ENCODE measurements around the gene SIGLEC6. TPM values are rescaled to one million over a fixed set of nuclear protein-coding genes. Genes with fewer than 3 reads are reported as not detected.

Gene SIGLEC6
- polyA plus RNA-seq, 2 of the 4 experiments (the other 2 are of a cell fraction): not detected

DNA sequence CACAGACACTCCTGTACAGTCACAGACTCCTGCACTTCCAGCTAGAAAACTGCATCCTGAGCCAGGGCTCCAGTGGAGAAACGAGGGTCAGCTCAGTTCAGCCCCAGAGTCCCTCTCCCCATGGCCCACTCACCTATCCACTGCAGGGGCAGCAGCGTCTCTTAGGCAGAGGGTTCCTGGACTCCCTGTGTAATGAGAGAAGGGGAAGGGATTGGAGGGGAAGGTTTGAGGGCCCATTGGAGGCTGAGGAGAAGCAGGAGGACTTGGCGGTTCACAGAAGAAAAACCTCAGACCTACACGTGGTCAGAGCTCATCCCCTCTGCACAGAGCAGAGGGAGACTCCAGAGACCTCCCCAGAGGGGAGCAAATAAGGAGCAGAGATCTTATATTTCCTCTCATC is 62.3 kb downstream of the SIGLEC6 start:
- CTCF ChIA-PET: interaction anchor here (1.2 to 1.4 kb wide), 4 partner anchors 8 to 190 kb away, joined by 3 to 4 read pairs (median 4); no protein-coding TSS in a partner anchor

DNA sequence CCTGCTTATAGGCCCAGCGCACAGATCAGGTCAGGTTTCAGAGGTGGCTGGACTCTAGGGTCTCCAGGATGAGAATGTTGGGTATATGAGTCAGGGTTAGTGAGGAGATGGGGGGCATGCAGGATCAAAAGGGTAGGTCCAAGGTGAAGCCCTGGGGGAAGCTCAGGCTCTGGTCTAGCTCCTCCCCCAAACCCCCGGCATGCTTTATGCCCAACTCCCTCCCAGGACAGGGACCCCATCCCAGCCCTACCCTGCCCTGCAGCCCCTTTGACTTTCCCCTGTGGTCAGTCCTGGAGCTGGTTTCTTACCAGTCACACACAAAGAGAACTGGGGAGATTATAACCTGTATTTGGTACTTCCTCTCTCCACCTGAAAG is 62.9 kb downstream of the SIGLEC6 start:
- no peak overlapping the region for H3K4me2 ChIP-seq
- WGBS (ENCODE audit: missing lambda C conversion rate): 20% methylated on average over 2 of the region's 2 CpGs
- no peak overlapping the region for H3K4me3 ChIP-seq
- POLR2A ChIA-PET: no interaction called here
- ATAC-seq (no peak), DNase-seq (ENCODE audit: low read depth in 1 of 2, low spot score in 1 of 2) (no peak), FAIRE-seq (no peak)
- no peaks in the 10 kb centered on the region for H3K4me1 ChIP-seq
- H3K27ac ChIP-seq: no peak overlapping the region
- TF ChIP-seq RFX5 (IDR thresholded peaks at IDR 0.05) (no peak), FOXS1 (CRISPR knock-in tag; IDR thresholded peaks at IDR 0.05) (no peak), MYC (IDR thresholded peaks at IDR 0.05; ENCODE audit: borderline replicate concordance, low read length) (no peak)
- CTCF ChIA-PET: interaction anchor here (0.8 to 1.4 kb wide), 5 partner anchors 8 to 191 kb away, joined by 3 to 4 read pairs (median 3); no protein-coding TSS in a partner anchor
- H3K9me3 ChIP-seq: peaks cover 6% of the 10 kb centered on the region; the same call in 1 of the 3 replicates

More for the DNA sequence above, 62.3 kb downstream of the SIGLEC6 start:
- Histone ChIP-seq H3K4me1 (no peaks in the 10 kb centered on the region), H3K9me3 (peaks cover 10% of the 10 kb centered on the region; the same call in 1 of the 3 replicates), H3K4me3 (no peak overlapping the region), H3K27ac (no peak overlapping the region), H3K4me2 (no peak overlapping the region)
- POLR2A ChIA-PET: no interaction called here
- TF ChIP-seq CEBPB (IDR thresholded peaks at IDR 0.05): no peak
- no peak for TF ChIP-seq RCOR1 (IDR thresholded peaks at IDR 0.05; ENCODE audit: low read depth, low read length)
- TF ChIP-seq EHF (CRISPR knock-in tag; IDR thresholded peaks at IDR 0.05): no peak
- TF ChIP-seq BHLHE40 (IDR thresholded peaks at IDR 0.05; ENCODE audit: low read depth, low read length): no peak
- TF ChIP-seq POLR2A (IDR thresholded peaks at IDR 0.05; ENCODE audit: low read length): no peak
- TF ChIP-seq MYC (IDR thresholded peaks at IDR 0.05; ENCODE audit: borderline replicate concordance, low read length): no peak
- TF ChIP-seq, protein P1, sequence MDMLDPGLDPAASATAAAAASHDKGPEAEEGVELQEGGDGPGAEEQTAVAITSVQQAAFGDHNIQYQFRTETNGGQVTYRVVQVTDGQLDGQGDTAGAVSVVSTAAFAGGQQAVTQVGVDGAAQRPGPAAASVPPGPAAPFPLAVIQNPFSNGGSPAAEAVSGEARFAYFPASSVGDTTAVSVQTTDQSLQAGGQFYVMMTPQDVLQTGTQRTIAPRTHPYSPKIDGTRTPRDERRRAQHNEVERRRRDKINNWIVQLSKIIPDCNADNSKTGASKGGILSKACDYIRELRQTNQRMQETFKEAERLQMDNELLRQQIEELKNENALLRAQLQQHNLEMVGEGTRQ (IDR thresholded peaks at IDR 0.05): no peak
- TF ChIP-seq NR3C1 (IDR thresholded peaks at IDR 0.05): no peak
- TF ChIP-seq RFX5 (IDR thresholded peaks at IDR 0.05): no peak
- TF ChIP-seq, protein P2, sequence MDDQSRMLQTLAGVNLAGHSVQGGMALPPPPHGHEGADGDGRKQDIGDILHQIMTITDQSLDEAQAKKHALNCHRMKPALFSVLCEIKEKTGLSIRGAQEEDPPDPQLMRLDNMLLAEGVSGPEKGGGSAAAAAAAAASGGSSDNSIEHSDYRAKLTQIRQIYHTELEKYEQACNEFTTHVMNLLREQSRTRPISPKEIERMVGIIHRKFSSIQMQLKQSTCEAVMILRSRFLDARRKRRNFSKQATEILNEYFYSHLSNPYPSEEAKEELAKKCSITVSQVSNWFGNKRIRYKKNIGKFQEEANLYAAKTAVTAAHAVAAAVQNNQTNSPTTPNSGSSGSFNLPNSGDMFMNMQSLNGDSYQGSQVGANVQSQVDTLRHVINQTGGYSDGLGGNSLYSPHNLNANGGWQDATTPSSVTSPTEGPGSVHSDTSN (IDR thresholded peaks at IDR 0.05): no peak
- no peak for TF ChIP-seq KDM5A (IDR thresholded peaks at IDR 0.05)
- no peak for TF ChIP-seq RAD21 (conservative IDR thresholded peaks at IDR 0.05 in 1 of 2, IDR thresholded peaks at IDR 0.05 in 1 of 2)
- TF ChIP-seq FOSB (CRISPR knock-in tag; IDR thresholded peaks at IDR 0.05): no peak
- no peak for TF ChIP-seq JUN (IDR thresholded peaks at IDR 0.05)
- no peak for TF ChIP-seq RNF2 (IDR thresholded peaks at IDR 0.05; ENCODE audit: borderline replicate concordance, low read depth)
- ATAC-seq (no peak), FAIRE-seq (no peak), DNase-seq (ENCODE audit: low read depth in 1 of 2, low spot score in 1 of 2) (no peak)
- WGBS (ENCODE audit: missing lambda C conversion rate): 3% methylated on average over 4 of the region's 4 CpGs

DNA sequence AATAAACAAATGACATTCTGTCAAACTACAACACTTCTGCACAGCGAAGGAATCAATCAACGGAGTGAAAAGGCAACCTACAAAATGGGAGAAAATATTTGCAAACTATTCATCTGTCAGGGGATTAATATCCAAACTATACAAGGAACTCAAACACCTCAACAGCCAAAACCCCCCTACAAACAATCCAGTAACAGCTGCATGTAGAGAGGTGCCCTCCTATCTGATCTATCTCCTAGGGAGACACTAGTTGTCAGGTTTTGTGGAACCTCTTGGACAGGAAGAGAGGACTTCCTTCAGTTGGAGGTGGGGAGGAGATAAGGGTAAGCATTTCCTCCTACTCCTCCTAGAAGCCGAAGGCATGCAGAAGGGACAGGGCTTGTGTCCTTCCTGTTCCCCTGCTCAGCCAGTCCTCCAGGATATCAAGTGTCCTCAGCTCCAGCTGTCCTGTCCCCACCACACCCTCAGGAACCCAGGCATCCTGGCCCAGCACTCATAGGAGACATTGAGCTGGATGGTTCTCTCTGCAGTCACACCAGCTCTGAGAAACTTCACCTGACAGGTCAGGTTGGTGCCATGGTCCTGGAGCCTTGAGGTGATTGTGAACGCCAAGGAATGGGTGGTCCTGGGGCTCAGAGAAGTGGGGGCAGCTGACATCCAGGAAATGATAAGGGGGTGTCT is 63.5 kb downstream of the SIGLEC6 start:
- H3K27ac ChIP-seq: no peak overlapping the region
- ATAC-seq: no peak
- no peaks in the 10 kb centered on the region for H3K4me1 ChIP-seq
- DNase-seq (ENCODE audit: low read depth in 1 of 2, low spot score in 1 of 2): no peak
- POLR2A ChIA-PET: no interaction called here
- H3K9me3 ChIP-seq: 0 out of 3 replicates have a peak, but pooled peaks cover 4% of the 10 kb centered on the region
- FAIRE-seq: no peak
- WGBS (ENCODE audit: missing lambda C conversion rate): 2% methylated on average over 4 of the region's 4 CpGs
- no peak overlapping the region for H3K4me2 ChIP-seq
- no peak overlapping the region for H3K4me3 ChIP-seq
- CTCF ChIA-PET: interaction anchor here (0.8 to 1.4 kb wide), 4 partner anchors 28 to 191 kb away, joined by 3 to 4 read pairs (median 4); no protein-coding TSS in a partner anchor
- TF ChIP-seq EHF (CRISPR knock-in tag; IDR thresholded peaks at IDR 0.05) (no peak), JUNB (IDR thresholded peaks at IDR 0.05) (no peak), FOXS1 (CRISPR knock-in tag; IDR thresholded peaks at IDR 0.05) (no peak), HEYL (CRISPR knock-in tag; IDR thresholded peaks at IDR 0.05) (no peak), BHLHE40 (IDR thresholded peaks at IDR 0.05; ENCODE audit: low read depth, low read length) (no peak), CBX2 (IDR thresholded peaks at IDR 0.05; ENCODE audit: borderline replicate concordance, low read depth) (no peak), NPAS2 (CRISPR knock-in tag; IDR thresholded peaks at IDR 0.05; ENCODE audit: borderline replicate concordance) (no peak), SREBF2 (IDR thresholded peaks at IDR 0.05) (no peak), POLR2AphosphoS2 (conservative IDR thresholded peaks at IDR 0.05; ENCODE audit: low read length) (no peak), ZC3H11A (IDR thresholded peaks at IDR 0.05) (no peak)
- TF ChIP-seq, protein P3, sequence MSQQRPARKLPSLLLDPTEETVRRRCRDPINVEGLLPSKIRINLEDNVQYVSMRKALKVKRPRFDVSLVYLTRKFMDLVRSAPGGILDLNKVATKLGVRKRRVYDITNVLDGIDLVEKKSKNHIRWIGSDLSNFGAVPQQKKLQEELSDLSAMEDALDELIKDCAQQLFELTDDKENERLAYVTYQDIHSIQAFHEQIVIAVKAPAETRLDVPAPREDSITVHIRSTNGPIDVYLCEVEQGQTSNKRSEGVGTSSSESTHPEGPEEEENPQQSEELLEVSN (IDR thresholded peaks at IDR 0.05; ENCODE audit: borderline replicate concordance, low read depth): no peak
- TF ChIP-seq, protein P1 (IDR thresholded peaks at IDR 0.05): no peak
- TF ChIP-seq, protein P4, sequence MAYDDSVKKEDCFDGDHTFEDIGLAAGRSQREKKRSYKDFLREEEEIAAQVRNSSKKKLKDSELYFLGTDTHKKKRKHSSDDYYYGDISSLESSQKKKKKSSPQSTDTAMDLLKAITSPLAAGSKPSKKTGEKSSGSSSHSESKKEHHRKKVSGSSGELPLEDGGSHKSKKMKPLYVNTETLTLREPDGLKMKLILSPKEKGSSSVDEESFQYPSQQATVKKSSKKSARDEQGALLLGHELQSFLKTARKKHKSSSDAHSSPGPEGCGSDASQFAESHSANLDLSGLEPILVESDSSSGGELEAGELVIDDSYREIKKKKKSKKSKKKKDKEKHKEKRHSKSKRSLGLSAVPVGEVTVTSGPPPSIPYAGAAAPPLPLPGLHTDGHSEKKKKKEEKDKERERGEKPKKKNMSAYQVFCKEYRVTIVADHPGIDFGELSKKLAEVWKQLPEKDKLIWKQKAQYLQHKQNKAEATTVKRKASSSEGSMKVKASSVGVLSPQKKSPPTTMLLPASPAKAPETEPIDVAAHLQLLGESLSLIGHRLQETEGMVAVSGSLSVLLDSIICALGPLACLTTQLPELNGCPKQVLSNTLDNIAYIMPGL (CRISPR knock-in tag; IDR thresholded peaks at IDR 0.05; ENCODE audit: borderline replicate concordance): no peak
- TF ChIP-seq, protein P5, sequence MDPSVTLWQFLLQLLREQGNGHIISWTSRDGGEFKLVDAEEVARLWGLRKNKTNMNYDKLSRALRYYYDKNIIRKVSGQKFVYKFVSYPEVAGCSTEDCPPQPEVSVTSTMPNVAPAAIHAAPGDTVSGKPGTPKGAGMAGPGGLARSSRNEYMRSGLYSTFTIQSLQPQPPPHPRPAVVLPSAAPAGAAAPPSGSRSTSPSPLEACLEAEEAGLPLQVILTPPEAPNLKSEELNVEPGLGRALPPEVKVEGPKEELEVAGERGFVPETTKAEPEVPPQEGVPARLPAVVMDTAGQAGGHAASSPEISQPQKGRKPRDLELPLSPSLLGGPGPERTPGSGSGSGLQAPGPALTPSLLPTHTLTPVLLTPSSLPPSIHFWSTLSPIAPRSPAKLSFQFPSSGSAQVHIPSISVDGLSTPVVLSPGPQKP (IDR thresholded peaks at IDR 0.05; ENCODE audit: low read depth, low read length): no peak
- TF ChIP-seq, protein P6, sequence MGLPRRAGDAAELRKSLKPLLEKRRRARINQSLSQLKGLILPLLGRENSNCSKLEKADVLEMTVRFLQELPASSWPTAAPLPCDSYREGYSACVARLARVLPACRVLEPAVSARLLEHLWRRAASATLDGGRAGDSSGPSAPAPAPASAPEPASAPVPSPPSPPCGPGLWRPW (IDR thresholded peaks at IDR 0.05): no peak

Measured in A549 (cell line).